ENCODE data around the gene HEATR5A.

DNA sequence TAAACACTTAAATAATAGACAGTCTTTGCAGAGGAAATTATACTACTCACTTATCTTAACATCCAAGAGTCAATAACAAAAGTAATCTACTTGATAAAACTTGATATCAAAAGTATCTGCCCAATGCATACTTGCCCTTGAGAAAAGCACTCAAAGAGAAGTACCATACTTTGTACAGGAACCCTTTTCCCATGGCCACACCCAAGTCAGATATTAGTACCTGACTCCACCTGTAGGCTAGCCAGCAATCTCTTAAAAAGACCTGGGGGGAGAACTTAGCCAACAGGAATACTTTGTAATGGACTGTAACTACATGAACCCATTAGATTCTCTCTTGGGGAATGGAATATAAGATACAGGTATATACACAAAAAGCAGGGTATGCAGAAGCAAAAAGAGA lies 113.2 kb downstream of the HEATR5A start:
- TF ChIP-seq, protein P1, sequence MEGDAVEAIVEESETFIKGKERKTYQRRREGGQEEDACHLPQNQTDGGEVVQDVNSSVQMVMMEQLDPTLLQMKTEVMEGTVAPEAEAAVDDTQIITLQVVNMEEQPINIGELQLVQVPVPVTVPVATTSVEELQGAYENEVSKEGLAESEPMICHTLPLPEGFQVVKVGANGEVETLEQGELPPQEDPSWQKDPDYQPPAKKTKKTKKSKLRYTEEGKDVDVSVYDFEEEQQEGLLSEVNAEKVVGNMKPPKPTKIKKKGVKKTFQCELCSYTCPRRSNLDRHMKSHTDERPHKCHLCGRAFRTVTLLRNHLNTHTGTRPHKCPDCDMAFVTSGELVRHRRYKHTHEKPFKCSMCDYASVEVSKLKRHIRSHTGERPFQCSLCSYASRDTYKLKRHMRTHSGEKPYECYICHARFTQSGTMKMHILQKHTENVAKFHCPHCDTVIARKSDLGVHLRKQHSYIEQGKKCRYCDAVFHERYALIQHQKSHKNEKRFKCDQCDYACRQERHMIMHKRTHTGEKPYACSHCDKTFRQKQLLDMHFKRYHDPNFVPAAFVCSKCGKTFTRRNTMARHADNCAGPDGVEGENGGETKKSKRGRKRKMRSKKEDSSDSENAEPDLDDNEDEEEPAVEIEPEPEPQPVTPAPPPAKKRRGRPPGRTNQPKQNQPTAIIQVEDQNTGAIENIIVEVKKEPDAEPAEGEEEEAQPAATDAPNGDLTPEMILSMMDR (IDR thresholded peaks at IDR 0.05; ENCODE audit: low read depth, low read length) = no peak
- TF ChIP-seq EZH2phosphoT487 (IDR thresholded peaks at IDR 0.05; ENCODE audit: low read depth) = no peak

Measured in OCI-LY3 (cell line).